ENCODE measurements around the gene LIX1.

The LIX1 gene

GRCh38 chr5:97136475-97136874 is 5.9 kb downstream of the LIX1 start:
- DNase-seq (ENCODE audit: insufficient read length) = no peak
- TF ChIP-seq POLR2A (IDR thresholded peaks at IDR 0.05; ENCODE audit: low read depth, low read length) (no peak), POLR2AphosphoS5 (IDR thresholded peaks at IDR 0.05; ENCODE audit: low read depth, low read length) (no peak), TAF1 (IDR thresholded peaks at IDR 0.05; ENCODE audit: borderline replicate concordance, low read depth, low read length) (no peak)

GRCh38 chr5:97135868-97136267 is 6.5 kb downstream of the LIX1 start:
- FAIRE-seq (no peak), DNase-seq (ENCODE audit: insufficient read length) (no peak)
- TF ChIP-seq POLR2A (IDR thresholded peaks at IDR 0.05; ENCODE audit: low read depth, low read length) = no peak
- no peak for TF ChIP-seq TAF1 (IDR thresholded peaks at IDR 0.05; ENCODE audit: borderline replicate concordance, low read depth, low read length)
- no peak for TF ChIP-seq POLR2AphosphoS5 (IDR thresholded peaks at IDR 0.05; ENCODE audit: low read depth, low read length)

More at GRCh38 chr5:97136475-97136874, 5.9 kb downstream of the LIX1 start:
- FAIRE-seq = no peak

GRCh38 chr5:97134634-97135033 is 7.8 kb downstream of the LIX1 start:
- TF ChIP-seq POLR2AphosphoS5 (IDR thresholded peaks at IDR 0.05; ENCODE audit: low read depth, low read length) (no peak), TAF1 (IDR thresholded peaks at IDR 0.05; ENCODE audit: borderline replicate concordance, low read depth, low read length) (no peak), POLR2A (IDR thresholded peaks at IDR 0.05; ENCODE audit: low read depth, low read length) (no peak)
- FAIRE-seq (no peak), DNase-seq (ENCODE audit: insufficient read length) (no peak)

- DNase-seq (ENCODE audit: insufficient read length) (no peak), FAIRE-seq (no peak)
- TF ChIP-seq TAF1 (IDR thresholded peaks at IDR 0.05; ENCODE audit: borderline replicate concordance, low read depth, low read length) = no peak
- no peak for TF ChIP-seq POLR2AphosphoS5 (IDR thresholded peaks at IDR 0.05; ENCODE audit: low read depth, low read length)
- no peak for TF ChIP-seq POLR2A (IDR thresholded peaks at IDR 0.05; ENCODE audit: low read depth, low read length)
These were observed 9.3 kb downstream of the LIX1 start for GRCh38 chr5:97133101-97133500.

GRCh38 chr5:97131921-97132320 is 10.5 kb downstream of the LIX1 start:
- no peak for DNase-seq (ENCODE audit: insufficient read length)
- FAIRE-seq = no peak
- no peak for TF ChIP-seq POLR2AphosphoS5 (IDR thresholded peaks at IDR 0.05; ENCODE audit: low read depth, low read length)
- TF ChIP-seq TAF1 (IDR thresholded peaks at IDR 0.05; ENCODE audit: borderline replicate concordance, low read depth, low read length) = no peak
- TF ChIP-seq POLR2A (IDR thresholded peaks at IDR 0.05; ENCODE audit: low read depth, low read length) = no peak

- TF ChIP-seq TAF1 (IDR thresholded peaks at IDR 0.05; ENCODE audit: borderline replicate concordance, low read depth, low read length) (no peak), POLR2A (IDR thresholded peaks at IDR 0.05; ENCODE audit: low read depth, low read length) (no peak), POLR2AphosphoS5 (IDR thresholded peaks at IDR 0.05; ENCODE audit: low read depth, low read length) (no peak)
- DNase-seq (ENCODE audit: insufficient read length) = no peak
- FAIRE-seq = no peak
These were observed 11.2 kb downstream of the LIX1 start for GRCh38 chr5:97131139-97131710.

- FAIRE-seq = no peak
These were observed 14.7 kb downstream of the LIX1 start for GRCh38 chr5:97127727-97128126.

GRCh38 chr5:97125125-97125683 is 17.2 kb downstream of the LIX1 start:
- FAIRE-seq = peak; percentile 5
- no peak for DNase-seq (ENCODE audit: insufficient read length)
- TF ChIP-seq TAF1 (IDR thresholded peaks at IDR 0.05; ENCODE audit: borderline replicate concordance, low read depth, low read length) (no peak), POLR2A (IDR thresholded peaks at IDR 0.05; ENCODE audit: low read depth, low read length) (no peak), POLR2AphosphoS5 (IDR thresholded peaks at IDR 0.05; ENCODE audit: low read depth, low read length) (no peak)

More at GRCh38 chr5:97127727-97128126, 14.7 kb downstream of the LIX1 start:
- DNase-seq (ENCODE audit: insufficient read length) = no peak
- TF ChIP-seq TAF1 (IDR thresholded peaks at IDR 0.05; ENCODE audit: borderline replicate concordance, low read depth, low read length) = no peak
- no peak for TF ChIP-seq POLR2A (IDR thresholded peaks at IDR 0.05; ENCODE audit: low read depth, low read length)
- TF ChIP-seq POLR2AphosphoS5 (IDR thresholded peaks at IDR 0.05; ENCODE audit: low read depth, low read length) = no peak

- no peak for DNase-seq (ENCODE audit: insufficient read length)
- no peak for FAIRE-seq
- TF ChIP-seq POLR2AphosphoS5 (IDR thresholded peaks at IDR 0.05; ENCODE audit: low read depth, low read length) (no peak), POLR2A (IDR thresholded peaks at IDR 0.05; ENCODE audit: low read depth, low read length) (no peak), TAF1 (IDR thresholded peaks at IDR 0.05; ENCODE audit: borderline replicate concordance, low read depth, low read length) (no peak)
These were observed 18.1 kb downstream of the LIX1 start for GRCh38 chr5:97124335-97124734.

- TF ChIP-seq TAF1 (IDR thresholded peaks at IDR 0.05; ENCODE audit: borderline replicate concordance, low read depth, low read length) (no peak), POLR2A (IDR thresholded peaks at IDR 0.05; ENCODE audit: low read depth, low read length) (no peak), POLR2AphosphoS5 (IDR thresholded peaks at IDR 0.05; ENCODE audit: low read depth, low read length) (no peak)
- DNase-seq (ENCODE audit: insufficient read length) (no peak), FAIRE-seq (peak; percentile 17)
These were observed 20.6 kb downstream of the LIX1 start for GRCh38 chr5:97121848-97122247.

- FAIRE-seq = no peak
These were observed 22.2 kb downstream of the LIX1 start for GRCh38 chr5:97120195-97120594.

GRCh38 chr5:97119007-97119390 is 23.4 kb downstream of the LIX1 start:
- FAIRE-seq (peak; percentile 65), DNase-seq (ENCODE audit: insufficient read length) (no peak)
- TF ChIP-seq POLR2AphosphoS5 (IDR thresholded peaks at IDR 0.05; ENCODE audit: low read depth, low read length) (no peak), POLR2A (IDR thresholded peaks at IDR 0.05; ENCODE audit: low read depth, low read length) (no peak), TAF1 (IDR thresholded peaks at IDR 0.05; ENCODE audit: borderline replicate concordance, low read depth, low read length) (no peak)

More at GRCh38 chr5:97120195-97120594, 22.2 kb downstream of the LIX1 start:
- DNase-seq (ENCODE audit: insufficient read length) = no peak
- no peak for TF ChIP-seq TAF1 (IDR thresholded peaks at IDR 0.05; ENCODE audit: borderline replicate concordance, low read depth, low read length)
- no peak for TF ChIP-seq POLR2AphosphoS5 (IDR thresholded peaks at IDR 0.05; ENCODE audit: low read depth, low read length)
- TF ChIP-seq POLR2A (IDR thresholded peaks at IDR 0.05; ENCODE audit: low read depth, low read length) = no peak

Data from GM12892 (cell line).